GM20000 (cell line): ENCODE measurements around the gene PRR7.

Experiments used
- DNase-seq: peaks from one replicate; pipeline ENCODE4 v3.0.0; 2012; ENCODE audit warnings: low spot score
- TF ChIP-seq, protein P1 (sequence below): IDR thresholded peaks from 2 replicates; pipeline ENCODE4 v1.5.1; 2012; ENCODE audit warnings: mild to moderate bottlenecking, control low read depth; ENCODE audit errors: extremely low read depth, missing control alignments

The PRR7 gene

GRCh38 chr5:177425801-177426565 lies 20.6 kb upstream of the PRR7 start:
- peak; percentile 98 for DNase-seq
- TF ChIP-seq, protein P1, sequence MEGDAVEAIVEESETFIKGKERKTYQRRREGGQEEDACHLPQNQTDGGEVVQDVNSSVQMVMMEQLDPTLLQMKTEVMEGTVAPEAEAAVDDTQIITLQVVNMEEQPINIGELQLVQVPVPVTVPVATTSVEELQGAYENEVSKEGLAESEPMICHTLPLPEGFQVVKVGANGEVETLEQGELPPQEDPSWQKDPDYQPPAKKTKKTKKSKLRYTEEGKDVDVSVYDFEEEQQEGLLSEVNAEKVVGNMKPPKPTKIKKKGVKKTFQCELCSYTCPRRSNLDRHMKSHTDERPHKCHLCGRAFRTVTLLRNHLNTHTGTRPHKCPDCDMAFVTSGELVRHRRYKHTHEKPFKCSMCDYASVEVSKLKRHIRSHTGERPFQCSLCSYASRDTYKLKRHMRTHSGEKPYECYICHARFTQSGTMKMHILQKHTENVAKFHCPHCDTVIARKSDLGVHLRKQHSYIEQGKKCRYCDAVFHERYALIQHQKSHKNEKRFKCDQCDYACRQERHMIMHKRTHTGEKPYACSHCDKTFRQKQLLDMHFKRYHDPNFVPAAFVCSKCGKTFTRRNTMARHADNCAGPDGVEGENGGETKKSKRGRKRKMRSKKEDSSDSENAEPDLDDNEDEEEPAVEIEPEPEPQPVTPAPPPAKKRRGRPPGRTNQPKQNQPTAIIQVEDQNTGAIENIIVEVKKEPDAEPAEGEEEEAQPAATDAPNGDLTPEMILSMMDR, result no peak

DNA sequence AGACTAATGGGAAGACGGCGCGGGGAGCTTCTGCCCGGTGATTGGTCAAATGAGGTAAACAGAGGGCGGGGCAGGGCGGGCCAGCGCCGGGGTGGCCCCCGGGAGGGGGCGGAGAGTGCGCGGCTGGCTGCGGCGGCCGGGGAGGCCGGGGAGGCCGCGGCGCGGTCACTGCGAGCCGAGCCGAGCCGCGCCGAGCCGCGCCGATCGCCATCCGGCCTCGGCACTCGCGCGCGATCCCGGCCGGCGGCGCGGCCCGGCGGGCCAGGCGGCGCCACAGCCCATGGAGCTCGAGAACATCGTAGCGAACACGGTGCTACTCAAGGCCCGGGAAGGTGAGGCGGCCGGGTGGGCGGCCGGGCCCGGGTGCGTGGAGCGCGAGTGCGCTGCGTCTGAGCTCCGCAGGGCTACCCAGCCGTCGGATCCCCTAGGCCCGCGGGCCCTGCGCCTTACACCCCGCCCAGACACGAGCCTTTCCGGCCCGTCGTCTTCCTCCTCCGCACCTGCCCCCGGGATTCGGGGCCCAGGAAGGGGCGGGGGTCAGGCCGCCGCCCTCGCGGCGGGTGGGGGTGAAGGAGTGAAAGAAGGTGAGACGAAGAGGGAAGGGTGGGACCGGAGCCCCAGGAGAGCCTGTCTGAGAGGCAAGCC lies 19.9 kb upstream of the PRR7 start, which contains the start of gene GRK6:
GRK6 (plus strand) TSS at position 111 of the 645 bp plus-strand sequence; CDS start at position 281, 170 bp downstream.
- TF ChIP-seq, protein P1, result no peak
- peak; percentile 64 for DNase-seq

DNA sequence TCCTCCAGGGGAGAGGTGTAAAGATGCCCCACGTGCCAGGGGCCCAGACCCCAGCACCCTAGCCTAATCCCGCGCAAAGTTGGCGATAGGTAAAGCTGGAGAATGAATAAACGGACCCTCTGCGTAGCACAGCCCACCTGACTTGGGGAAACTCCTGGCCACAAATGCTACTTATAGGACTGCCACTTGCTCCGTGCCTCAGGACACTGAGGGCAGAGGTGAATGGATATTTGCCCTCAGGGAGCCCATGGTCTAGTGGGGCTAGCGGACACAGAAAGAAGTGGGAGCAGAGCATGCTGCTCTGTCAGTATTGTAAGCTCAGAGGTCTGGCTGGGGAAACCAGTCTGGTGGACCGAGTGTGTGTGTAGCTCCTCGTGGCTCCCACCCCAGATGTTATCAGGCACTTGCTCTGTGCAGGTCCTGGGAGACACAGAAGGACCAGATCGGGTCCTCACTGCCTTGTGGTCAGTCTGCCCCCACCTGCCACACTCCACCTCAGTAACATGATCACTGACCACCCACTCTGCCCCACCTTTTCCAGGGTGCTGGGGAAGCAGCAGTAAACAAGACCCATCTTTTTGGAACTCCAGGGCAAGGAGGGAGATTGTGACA lies 19.3 kb upstream of the PRR7 start:
- peak; percentile 26 for DNase-seq

DNA sequence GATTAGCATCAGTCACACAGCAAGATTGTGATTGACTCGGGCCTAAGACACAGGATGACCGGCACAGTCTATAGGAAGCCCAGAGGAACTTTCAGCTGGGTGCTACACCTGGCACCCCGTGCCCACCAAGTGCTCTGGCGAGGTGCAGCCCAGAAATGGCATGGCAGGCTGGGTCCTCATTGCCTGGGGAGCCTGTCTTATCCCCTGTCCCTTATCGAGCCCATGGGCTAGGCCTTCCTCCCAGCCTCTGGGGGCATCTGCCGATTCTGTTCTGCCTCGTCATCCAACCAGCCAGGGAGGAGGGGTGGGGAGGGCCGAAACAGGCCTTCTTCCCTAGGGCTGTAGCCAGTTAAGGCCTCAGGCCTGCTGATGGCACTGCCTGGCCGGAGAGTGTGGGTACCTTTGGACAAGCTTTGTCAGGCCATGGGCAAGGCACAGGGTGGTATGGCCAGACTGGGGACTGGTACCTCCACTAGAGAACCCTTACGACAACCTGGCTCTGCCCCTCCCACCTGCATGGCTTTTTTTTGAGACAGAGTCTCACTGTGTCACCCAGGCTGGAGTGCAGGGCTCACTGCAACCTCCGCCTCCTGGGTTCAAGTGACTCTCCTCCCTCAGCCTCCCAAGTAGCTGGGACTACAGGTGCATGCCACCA lies 18.6 kb upstream of the PRR7 start:
- DNase-seq, result no peak
- TF ChIP-seq, protein P1, result no peak

More for the DNA sequence above, 19.3 kb upstream of the PRR7 start:
- TF ChIP-seq, protein P1, result no peak

DNA sequence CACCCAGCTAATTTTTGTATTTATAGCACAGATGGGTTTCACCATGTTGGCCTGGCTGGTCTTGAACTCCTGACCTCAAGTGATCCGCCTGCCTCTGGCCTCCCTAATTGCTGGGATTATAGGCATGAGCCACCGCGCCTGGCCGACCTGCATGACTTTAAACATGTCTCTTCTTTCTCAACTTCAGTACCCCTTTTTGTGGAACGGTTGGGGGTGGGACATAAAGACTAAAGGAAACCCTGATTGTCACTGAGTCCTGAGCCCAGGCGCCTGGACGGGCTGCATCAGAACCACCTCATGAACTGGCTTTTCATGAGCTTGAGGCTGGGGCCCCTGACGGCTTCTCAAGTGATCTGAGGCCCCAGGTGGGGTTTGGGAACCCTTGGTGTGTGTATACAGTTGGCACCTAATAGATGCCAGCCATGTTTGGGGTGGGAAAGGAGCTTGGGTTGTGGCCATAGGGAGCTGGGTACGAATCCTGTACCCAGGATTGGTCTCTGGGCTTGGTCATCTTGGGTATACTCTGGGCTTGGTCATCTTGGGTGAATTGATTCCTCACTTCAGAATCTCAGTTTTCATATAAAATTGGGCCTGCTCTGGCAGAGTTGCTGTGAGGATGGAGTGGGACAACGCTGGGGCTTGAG lies 17.9 kb upstream of the PRR7 start:
- no peak for DNase-seq
- TF ChIP-seq, protein P1, result no peak

DNA sequence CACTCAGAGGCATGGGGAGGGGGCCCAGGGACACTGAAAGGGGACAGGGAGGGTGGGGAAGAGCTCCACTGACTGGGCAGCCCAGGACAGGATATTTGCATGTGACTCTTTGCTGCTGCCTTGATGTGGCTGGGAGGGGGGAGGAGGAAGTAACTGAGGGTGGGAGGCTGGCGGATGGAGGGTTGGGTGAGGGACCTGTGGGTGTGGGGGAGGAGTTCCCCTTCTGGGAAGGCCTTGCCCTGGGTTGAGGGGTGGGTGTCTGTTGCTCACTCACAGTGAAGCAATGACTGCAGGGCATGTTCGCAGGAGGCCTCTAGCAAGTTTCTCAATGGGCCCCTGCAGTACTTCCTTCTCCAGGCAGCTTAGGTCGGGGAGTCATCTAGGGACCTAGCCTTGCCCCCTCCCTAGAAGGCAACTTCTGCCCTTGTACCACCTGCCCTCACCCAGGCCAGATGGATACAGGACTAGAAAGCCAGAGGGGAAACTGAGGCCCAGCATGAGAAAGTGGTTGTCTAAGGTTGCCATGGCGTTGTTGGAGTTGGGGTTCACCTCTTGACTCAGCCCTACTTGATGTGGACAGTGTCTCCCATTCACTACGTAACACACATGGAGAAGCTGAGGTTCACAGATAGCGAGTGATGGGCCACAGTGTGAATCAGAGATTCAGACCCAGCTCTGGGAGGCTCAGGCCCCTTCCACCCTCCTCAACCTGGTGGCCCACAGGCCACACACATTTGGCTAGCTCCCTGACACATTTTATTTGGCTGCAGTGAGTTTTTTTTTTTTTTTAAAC lies 17.2 kb upstream of the PRR7 start:
- peak; percentile 82 for DNase-seq
- TF ChIP-seq, protein P1, result no peak
